Panc1 (cell line): ENCODE data around the gene AOAH.

ENCODE experiments used
- POLR2AphosphoS5 ChIP-seq: IDR thresholded peaks from 2 replicates; pipeline ENCODE4 v1.6.1; 2012; ENCODE audit warnings: mild to moderate bottlenecking, low read depth, low read length, moderate library complexity
- SIN3A ChIP-seq: IDR thresholded peaks from 2 replicates; pipeline ENCODE4 v1.6.1; 2012; ENCODE audit warnings: low read depth, mild to moderate bottlenecking, low read length, moderate library complexity, borderline replicate concordance; ENCODE audit not compliant: insufficient read depth
- TF ChIP-seq, protein P1 (sequence below): fragments of 450-650 bp; IDR thresholded peaks from 2 replicates; pipeline ENCODE4 v1.5.1; 2017; ENCODE audit warnings: mild to moderate bottlenecking

GRCh38 chr7:36683695-36684357, 40.5 kb downstream of the AOAH start:
- TF ChIP-seq POLR2AphosphoS5 (no peak), SIN3A (no peak)
- TF ChIP-seq, protein P1, sequence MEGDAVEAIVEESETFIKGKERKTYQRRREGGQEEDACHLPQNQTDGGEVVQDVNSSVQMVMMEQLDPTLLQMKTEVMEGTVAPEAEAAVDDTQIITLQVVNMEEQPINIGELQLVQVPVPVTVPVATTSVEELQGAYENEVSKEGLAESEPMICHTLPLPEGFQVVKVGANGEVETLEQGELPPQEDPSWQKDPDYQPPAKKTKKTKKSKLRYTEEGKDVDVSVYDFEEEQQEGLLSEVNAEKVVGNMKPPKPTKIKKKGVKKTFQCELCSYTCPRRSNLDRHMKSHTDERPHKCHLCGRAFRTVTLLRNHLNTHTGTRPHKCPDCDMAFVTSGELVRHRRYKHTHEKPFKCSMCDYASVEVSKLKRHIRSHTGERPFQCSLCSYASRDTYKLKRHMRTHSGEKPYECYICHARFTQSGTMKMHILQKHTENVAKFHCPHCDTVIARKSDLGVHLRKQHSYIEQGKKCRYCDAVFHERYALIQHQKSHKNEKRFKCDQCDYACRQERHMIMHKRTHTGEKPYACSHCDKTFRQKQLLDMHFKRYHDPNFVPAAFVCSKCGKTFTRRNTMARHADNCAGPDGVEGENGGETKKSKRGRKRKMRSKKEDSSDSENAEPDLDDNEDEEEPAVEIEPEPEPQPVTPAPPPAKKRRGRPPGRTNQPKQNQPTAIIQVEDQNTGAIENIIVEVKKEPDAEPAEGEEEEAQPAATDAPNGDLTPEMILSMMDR = no peak
